ENCODE data around the gene RCVRN. TPM values are rescaled to one million over a fixed set of nuclear protein-coding genes. Genes with fewer than 3 reads are reported as not detected.

RCVRN gene
- total and polyA plus RNA-seq, 2 of the 4 experiments (the other 2 are of a cell fraction) = not detected

DNA sequence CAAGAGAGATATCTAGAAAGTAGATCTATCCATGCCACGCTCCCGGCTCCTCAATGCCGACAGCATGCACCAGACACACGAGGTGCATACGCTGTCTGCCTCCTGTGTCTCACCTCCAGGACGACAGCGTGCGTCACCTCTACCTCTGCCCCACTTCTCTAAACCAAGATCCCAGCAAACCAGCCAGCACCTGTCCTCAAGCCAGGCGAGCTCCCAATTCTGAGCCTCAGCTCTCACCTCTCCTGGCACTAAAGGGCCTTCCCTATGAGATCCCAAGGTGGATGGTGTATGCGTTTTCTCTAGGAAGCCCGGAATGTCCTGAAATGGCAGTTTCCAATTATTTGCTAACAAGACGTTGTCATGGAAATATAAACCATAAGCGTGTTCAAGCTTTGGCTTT, 36.2 kb upstream of the RCVRN start:
- in situ Hi-C loops (cut with MboI; ENCODE audit: low sequenced_read_pairs) = no loop called here
- Histone ChIP-seq H2BK120ac (ENCODE audit: low read depth, low read length) (no peak overlapping the region), H3K4me3 (ENCODE audit: insufficient read depth, low read depth, low read length) (no peak overlapping the region), H3K9me1 (ENCODE audit: insufficient read depth, low read length) (no peaks in the 10 kb centered on the region; the same call in 1 of the 2 replicates), H3K27me3 (ENCODE audit: control insufficient read depth, insufficient read depth, low read length) (no peaks in the 10 kb centered on the region), H3K79me1 (ENCODE audit: low read depth in 1 of 2, low read length in 2 of 2) (no peaks in the 10 kb centered on the region), H2BK20ac (ENCODE audit: low read depth, low read length) (no peak overlapping the region), H2AFZ (replicated peaks; ENCODE audit: low read length, poor library complexity) (no peak overlapping the region), H3K23ac (ENCODE audit: low read depth, low read length) (no peak overlapping the region), H3K4me2 (ENCODE audit: low read depth, low read length) (no peak overlapping the region), H3K36me3 (ENCODE audit: control insufficient read depth, insufficient read depth, low read length) (peaks cover 12% of the 10 kb centered on the region; the same call in 1 of the 2 replicates), H3K9me3 (ENCODE audit: control insufficient read depth, insufficient read depth, low read length) (peaks cover 6% of the 10 kb centered on the region), H4K20me1 (ENCODE audit: insufficient read depth, low read length) (no peaks in the 10 kb centered on the region), H3K27ac (ENCODE audit: insufficient read depth, low read length) (no peak overlapping the region), H4K8ac (ENCODE audit: low read depth in 2 of 2, low read length in 2 of 2) (no peak overlapping the region), H3K9ac (ENCODE audit: low read depth, low read length) (no peak overlapping the region), H3K18ac (ENCODE audit: low read depth, low read length) (no peak overlapping the region), H4K91ac (ENCODE audit: insufficient read depth, low read depth, low read length) (no peak overlapping the region), H2AK5ac (ENCODE audit: low read depth, low read length) (no peak overlapping the region), H2AK9ac (replicated peaks; ENCODE audit: low read depth, low read length, poor library complexity) (peak overlapping the region; percentile 70), H3K14ac (replicated peaks; ENCODE audit: low read depth, low read length) (no peak overlapping the region), H4K5ac (ENCODE audit: low read depth, low read length) (no peak overlapping the region), H3K56ac (ENCODE audit: extremely low read depth, insufficient read depth, low read length) (no peak overlapping the region), H2BK15ac (ENCODE audit: low read depth, low read length) (no peak overlapping the region), H3K4ac (ENCODE audit: low read depth, low read length) (no peak overlapping the region), H2BK5ac (ENCODE audit: low read depth, low read length, poor library complexity, severe bottlenecking) (no peak overlapping the region), H3K4me1 (ENCODE audit: control insufficient read depth, insufficient read depth, low read length) (no peaks in the 10 kb centered on the region; the same call in 1 of the 2 replicates)
- ChIA-PET CTCF (interaction anchor here (0.5 kb wide), 1 partner anchor 295 kb away, joined by 4 read pairs; no protein-coding TSS in a partner anchor), POLR2A (ENCODE audit: unreplicated experiment) (no interaction called here)
- BruUV-seq (replicated peaks) = no TSS peak
- ATAC-seq (ENCODE audit: low read depth) (no peak), DNase-seq (no peak)
- intact Hi-C loops (cut with micrococcal nuclease) = no loop called here
- no peak for TF ChIP-seq BHLHE40 (IDR thresholded peaks at IDR 0.05; ENCODE audit: low read depth, low read length)
- TF ChIP-seq NFE2L2 (IDR thresholded peaks at IDR 0.05; ENCODE audit: low read depth, low read length) = no peak
- TF ChIP-seq CHD1 (IDR thresholded peaks at IDR 0.05; ENCODE audit: low read depth, low read length) = no peak
- TF ChIP-seq MXI1 (IDR thresholded peaks at IDR 0.05; ENCODE audit: borderline replicate concordance, low read depth, low read length) = no peak
- no peak for TF ChIP-seq MAFK (IDR thresholded peaks at IDR 0.05; ENCODE audit: low read depth, low read length)
- TF ChIP-seq SMC3 (IDR thresholded peaks at IDR 0.05; ENCODE audit: low read depth, low read length) = no peak
- TF ChIP-seq, protein P1, sequence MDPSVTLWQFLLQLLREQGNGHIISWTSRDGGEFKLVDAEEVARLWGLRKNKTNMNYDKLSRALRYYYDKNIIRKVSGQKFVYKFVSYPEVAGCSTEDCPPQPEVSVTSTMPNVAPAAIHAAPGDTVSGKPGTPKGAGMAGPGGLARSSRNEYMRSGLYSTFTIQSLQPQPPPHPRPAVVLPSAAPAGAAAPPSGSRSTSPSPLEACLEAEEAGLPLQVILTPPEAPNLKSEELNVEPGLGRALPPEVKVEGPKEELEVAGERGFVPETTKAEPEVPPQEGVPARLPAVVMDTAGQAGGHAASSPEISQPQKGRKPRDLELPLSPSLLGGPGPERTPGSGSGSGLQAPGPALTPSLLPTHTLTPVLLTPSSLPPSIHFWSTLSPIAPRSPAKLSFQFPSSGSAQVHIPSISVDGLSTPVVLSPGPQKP (IDR thresholded peaks at IDR 0.05; ENCODE audit: borderline replicate concordance, low read depth, low read length) = no peak
- TF ChIP-seq POLR2A (IDR thresholded peaks at IDR 0.05; ENCODE audit: low read depth, low read length) = no peak
- TF ChIP-seq MAZ (IDR thresholded peaks at IDR 0.05; ENCODE audit: borderline replicate concordance, low read depth, low read length) = no peak
- TF ChIP-seq RAD21 (IDR thresholded peaks at IDR 0.05; ENCODE audit: low read length) = no peak
- TF ChIP-seq, protein P2, sequence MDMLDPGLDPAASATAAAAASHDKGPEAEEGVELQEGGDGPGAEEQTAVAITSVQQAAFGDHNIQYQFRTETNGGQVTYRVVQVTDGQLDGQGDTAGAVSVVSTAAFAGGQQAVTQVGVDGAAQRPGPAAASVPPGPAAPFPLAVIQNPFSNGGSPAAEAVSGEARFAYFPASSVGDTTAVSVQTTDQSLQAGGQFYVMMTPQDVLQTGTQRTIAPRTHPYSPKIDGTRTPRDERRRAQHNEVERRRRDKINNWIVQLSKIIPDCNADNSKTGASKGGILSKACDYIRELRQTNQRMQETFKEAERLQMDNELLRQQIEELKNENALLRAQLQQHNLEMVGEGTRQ (IDR thresholded peaks at IDR 0.05; ENCODE audit: low read depth, low read length) = no peak
- TF ChIP-seq CEBPB (IDR thresholded peaks at IDR 0.05; ENCODE audit: low read depth, low read length) = no peak
- no peak for TF ChIP-seq FOS (IDR thresholded peaks at IDR 0.05; ENCODE audit: low read depth, low read length)
- no peak for TF ChIP-seq RCOR1 (IDR thresholded peaks at IDR 0.05; ENCODE audit: insufficient replicate concordance, low read length)
- TF ChIP-seq, protein P3, sequence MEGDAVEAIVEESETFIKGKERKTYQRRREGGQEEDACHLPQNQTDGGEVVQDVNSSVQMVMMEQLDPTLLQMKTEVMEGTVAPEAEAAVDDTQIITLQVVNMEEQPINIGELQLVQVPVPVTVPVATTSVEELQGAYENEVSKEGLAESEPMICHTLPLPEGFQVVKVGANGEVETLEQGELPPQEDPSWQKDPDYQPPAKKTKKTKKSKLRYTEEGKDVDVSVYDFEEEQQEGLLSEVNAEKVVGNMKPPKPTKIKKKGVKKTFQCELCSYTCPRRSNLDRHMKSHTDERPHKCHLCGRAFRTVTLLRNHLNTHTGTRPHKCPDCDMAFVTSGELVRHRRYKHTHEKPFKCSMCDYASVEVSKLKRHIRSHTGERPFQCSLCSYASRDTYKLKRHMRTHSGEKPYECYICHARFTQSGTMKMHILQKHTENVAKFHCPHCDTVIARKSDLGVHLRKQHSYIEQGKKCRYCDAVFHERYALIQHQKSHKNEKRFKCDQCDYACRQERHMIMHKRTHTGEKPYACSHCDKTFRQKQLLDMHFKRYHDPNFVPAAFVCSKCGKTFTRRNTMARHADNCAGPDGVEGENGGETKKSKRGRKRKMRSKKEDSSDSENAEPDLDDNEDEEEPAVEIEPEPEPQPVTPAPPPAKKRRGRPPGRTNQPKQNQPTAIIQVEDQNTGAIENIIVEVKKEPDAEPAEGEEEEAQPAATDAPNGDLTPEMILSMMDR (conservative IDR thresholded peaks at IDR 0.05; ENCODE audit: low read depth, low read length) = no peak
- TF ChIP-seq RFX5 (IDR thresholded peaks at IDR 0.05; ENCODE audit: low read depth, low read length) = no peak
- dilution Hi-C loops (cut with HindIII; ENCODE audit: low sequenced_read_pairs, unreplicated experiment) = no loop called here
- WGBS, 2 experiments (ENCODE audit: extremely low coverage in 2 of 2, insufficient read length in 1 of 2) = no CpG with 5 or more reads among the region's 13 CpGs

All from IMR-90 (cell line).